ENCODE data around the gene MTNR1B.

Gene MTNR1B

GRCh38 chr11:92978271-92979111 lies 9.0 kb downstream of the MTNR1B start:
- no peak for DNase-seq

GRCh38 chr11:92979176-92979575 lies 9.7 kb downstream of the MTNR1B start:
- no peak for DNase-seq

GRCh38 chr11:92980312-92980711 lies 10.9 kb downstream of the MTNR1B start:
- no peak for DNase-seq

GRCh38 chr11:92981508-92982043 lies 12.1 kb downstream of the MTNR1B start:
- no peak for DNase-seq

- DNase-seq, result no peak
These were observed 17.1 kb downstream of the MTNR1B start for GRCh38 chr11:92986585-92986984.

GRCh38 chr11:92993004-92993403 lies 23.6 kb downstream of the MTNR1B start:
- DNase-seq, result no peak

- DNase-seq, result no peak
These were observed 31.3 kb downstream of the MTNR1B start for GRCh38 chr11:93000511-93001476.

- DNase-seq, result no peak
These were observed 32.4 kb downstream of the MTNR1B start for GRCh38 chr11:93001806-93002205.

- no peak for DNase-seq
These were observed 32.9 kb downstream of the MTNR1B start for GRCh38 chr11:93002380-93002779.

GRCh38 chr11:93005239-93005638 lies 35.8 kb downstream of the MTNR1B start:
- no peak for DNase-seq

GRCh38 chr11:93013646-93014045 lies 44.2 kb downstream of the MTNR1B start:
- no peak for DNase-seq

GRCh38 chr11:93016595-93016994 lies 47.1 kb downstream of the MTNR1B start:
- no peak for DNase-seq

- no peak for DNase-seq
These were observed 48.6 kb downstream of the MTNR1B start for GRCh38 chr11:93017821-93018690.

GRCh38 chr11:93020248-93021046 lies 51.0 kb downstream of the MTNR1B start:
- no peak for DNase-seq

- no peak for DNase-seq
These were observed 54.9 kb downstream of the MTNR1B start for GRCh38 chr11:93024369-93024768.

- no peak for DNase-seq
These were observed 56.3 kb downstream of the MTNR1B start for GRCh38 chr11:93025558-93026255.

- DNase-seq, result no peak
These were observed 59.6 kb downstream of the MTNR1B start for GRCh38 chr11:93028960-93029522.

- no peak for DNase-seq
These were observed 61.9 kb downstream of the MTNR1B start for GRCh38 chr11:93031386-93031785.
